HCT116 (cell line): Measurements from ENCODE around the gene IMPDH1.

Source experiments
- CEBPB ChIP-seq: IDR thresholded peaks from 2 replicates; pipeline ENCODE4 v1.6.1; 2012; ENCODE audit warnings: low read depth
- CTCF ChIP-seq, 3 experiments: fragments of 200-600 bp in 1 of 3; sonication (generic) in 1 of 3; IDR thresholded peaks in 2 of 3; conservative IDR thresholded peaks in 1 of 3; 2 replicates each; pipeline ENCODE4 v1.5.1; 2012 to 2017; ENCODE audit warnings: low read depth in 2 of 3, low read length in 2 of 3, antibody characterized with exemption in 1 of 3, borderline replicate concordance in 1 of 3, control low read depth in 1 of 3, mild to moderate bottlenecking in 1 of 3, mixed read lengths in 1 of 3, mixed run types in 1 of 3, moderate library complexity in 1 of 3; ENCODE audit not compliant: insufficient read depth in 1 of 3
- MAX ChIP-seq: IDR thresholded peaks from 2 replicates; pipeline ENCODE4 v1.6.1; 2012
- POLR2AphosphoS5 ChIP-seq: IDR thresholded peaks from 2 replicates; pipeline ENCODE4 v1.6.1; 2011; ENCODE audit warnings: mild to moderate bottlenecking, low read depth, low read length, moderate library complexity
- RAD21 ChIP-seq: IDR thresholded peaks from 2 replicates; pipeline ENCODE4 v1.6.1; 2012; ENCODE audit warnings: low read depth, mild to moderate bottlenecking
- SP1 ChIP-seq: IDR thresholded peaks from 2 replicates; pipeline ENCODE4 v1.6.1; 2012; ENCODE audit warnings: low read depth
- ZNF274 ChIP-seq: fragments of 200-500 bp; sonication (Bioruptor generic); IDR thresholded peaks from 2 replicates; pipeline ENCODE4 v1.6.1; 2014; ENCODE audit warnings: mild to moderate bottlenecking, low read depth, low read length, inconsistent platforms

DNA sequence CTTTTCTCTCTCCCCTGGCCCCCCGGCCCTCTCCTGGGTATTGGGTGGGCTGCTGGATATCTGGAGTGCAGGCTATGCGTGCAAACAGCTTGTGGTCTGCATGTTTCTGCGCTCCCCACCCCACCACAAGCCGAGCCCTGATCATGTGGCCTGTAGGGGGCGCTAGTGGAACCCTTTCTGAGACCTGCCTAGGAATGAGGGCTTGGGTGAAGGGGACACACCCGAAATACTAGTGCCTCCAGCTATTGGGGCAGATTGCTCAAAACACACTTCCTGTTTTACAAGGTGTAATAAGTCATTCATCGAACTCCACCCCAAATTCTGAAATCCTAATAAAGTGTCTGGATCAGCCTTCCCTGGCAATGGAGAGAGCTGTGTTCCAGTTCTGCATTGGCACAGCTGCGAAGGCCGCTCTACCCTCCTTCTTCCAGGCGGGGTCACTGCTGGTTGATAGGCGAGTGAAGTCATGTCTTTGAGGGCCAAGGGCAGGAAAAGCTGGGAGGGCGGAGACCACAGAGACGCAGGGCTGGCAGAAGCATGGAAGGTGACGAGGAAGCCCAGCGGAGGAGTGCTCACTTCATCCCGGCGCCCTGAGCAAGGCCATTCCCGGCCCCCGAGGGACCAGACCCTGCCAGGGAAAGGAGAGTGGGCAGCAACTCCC, 28.5 kb downstream of the IMPDH1 start:
- TF ChIP-seq CTCF (IDR thresholded peaks at IDR 0.05 in 2 of 3, conservative IDR thresholded peaks at IDR 0.05 in 1 of 3; ENCODE audit: borderline replicate concordance in 1 of 3, insufficient read depth in 1 of 3, low read depth in 2 of 3, low read length in 2 of 3) (peak; percentile 53 to 94 (median 94); a peak in 5 of 6 replicates), POLR2AphosphoS5 (no peak), SP1 (no peak), RAD21 (peak; percentile 24; the same call in 1 of the 2 replicates), MAX (no peak), CEBPB (no peak), ZNF274 (no peak)
